G401 (cell line): ENCODE measurements around the gene RBM10. TPM values are rescaled to one million over a fixed set of nuclear protein-coding genes. Genes with fewer than 3 reads are reported as not detected.

Experiments
- DNase-seq: peaks from one replicate; pipeline ENCODE4 v3.0.0-alpha.2; 2015; ENCODE audit warnings: low spot score
- in situ Hi-C: cut with HindIII; loops from 2 replicates; pipeline ENCODE4 v1.10.0; 2016; ENCODE audit warnings: low sequenced_read_pairs, mixed read lengths
- total RNA-seq: library from RNA; depleted of rRNA; stranded (reverse); fragments of >200 nt; shearing (Covaris generic); gene quantifications from 2 replicates; pipeline ENCODE4 v1.2.3, GENCODE V29; 2014

The RBM10 gene
- total RNA-seq, 1 experiment from 2014 or later, result 67.8 TPM

DNA sequence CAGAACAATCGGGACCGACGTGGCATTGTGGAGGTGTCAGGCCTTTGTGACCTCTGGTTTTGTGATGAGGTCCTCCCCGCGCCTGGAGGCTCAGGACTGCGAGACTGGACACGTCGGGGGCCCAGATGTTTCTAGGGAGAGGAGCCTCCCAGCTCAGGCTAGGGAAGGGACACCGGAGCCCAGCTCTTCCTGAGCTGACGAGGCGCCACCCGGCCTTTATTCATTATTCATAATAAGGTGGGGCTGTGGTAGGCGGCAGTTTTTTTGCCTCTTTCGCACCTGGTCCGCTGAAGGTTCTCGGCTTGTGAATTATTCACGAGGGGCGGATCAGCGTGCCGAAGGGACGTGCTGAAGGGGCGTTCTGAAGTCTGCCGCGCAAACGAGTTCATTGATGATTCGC is 46.3 kb downstream of the RBM10 start:
- peak; percentile 15 for DNase-seq
- in situ Hi-C loops, result no loop called here

GRCh38 chrX:47191806-47192401 is 46.9 kb downstream of the RBM10 start:
- in situ Hi-C loops, result no loop called here
- DNase-seq, result no peak

DNA sequence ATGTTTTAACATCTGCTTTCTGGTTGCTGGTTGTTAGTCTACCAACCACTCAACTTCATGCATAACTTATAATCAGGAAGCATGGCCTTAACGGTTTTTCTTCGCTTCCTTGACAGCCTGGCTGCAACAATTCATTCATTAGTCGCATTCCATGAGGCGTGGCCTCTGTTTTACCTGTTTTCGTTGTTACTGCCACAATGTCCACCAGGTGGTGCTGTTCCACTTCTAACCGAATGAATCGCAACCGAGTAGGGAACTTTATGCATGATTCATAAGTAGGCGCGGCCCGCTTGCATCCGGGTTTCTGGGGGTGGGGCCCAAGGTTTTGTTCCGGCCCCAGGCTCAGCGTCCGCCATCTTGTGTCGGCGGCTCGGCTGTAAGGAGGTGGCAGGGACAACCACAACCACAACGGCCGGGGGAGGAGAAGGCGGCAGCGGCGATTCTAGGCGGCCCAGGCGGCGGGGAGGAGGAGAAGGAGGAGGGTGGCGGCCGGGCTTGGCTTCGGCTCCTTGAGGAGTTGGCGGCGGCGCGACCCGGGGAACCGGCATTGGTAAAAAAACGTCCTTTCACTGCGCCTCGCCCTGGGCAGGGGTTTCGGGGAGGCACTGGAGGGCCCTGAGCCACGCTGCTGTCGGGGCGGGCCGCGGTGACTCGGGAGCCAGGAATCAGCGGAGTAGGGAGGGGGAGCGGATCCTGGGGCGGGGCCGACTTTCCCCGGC is 48.6 kb downstream of the RBM10 start, which contains the start of gene UBA1:
Gene UBA1 (plus strand): TSS at position 355 of the 719 bp plus-strand sequence. CDS start 4,974 bp downstream, outside the sequence.
- DNase-seq, result peak; percentile 94
- in situ Hi-C loops, result no loop called here

DNA sequence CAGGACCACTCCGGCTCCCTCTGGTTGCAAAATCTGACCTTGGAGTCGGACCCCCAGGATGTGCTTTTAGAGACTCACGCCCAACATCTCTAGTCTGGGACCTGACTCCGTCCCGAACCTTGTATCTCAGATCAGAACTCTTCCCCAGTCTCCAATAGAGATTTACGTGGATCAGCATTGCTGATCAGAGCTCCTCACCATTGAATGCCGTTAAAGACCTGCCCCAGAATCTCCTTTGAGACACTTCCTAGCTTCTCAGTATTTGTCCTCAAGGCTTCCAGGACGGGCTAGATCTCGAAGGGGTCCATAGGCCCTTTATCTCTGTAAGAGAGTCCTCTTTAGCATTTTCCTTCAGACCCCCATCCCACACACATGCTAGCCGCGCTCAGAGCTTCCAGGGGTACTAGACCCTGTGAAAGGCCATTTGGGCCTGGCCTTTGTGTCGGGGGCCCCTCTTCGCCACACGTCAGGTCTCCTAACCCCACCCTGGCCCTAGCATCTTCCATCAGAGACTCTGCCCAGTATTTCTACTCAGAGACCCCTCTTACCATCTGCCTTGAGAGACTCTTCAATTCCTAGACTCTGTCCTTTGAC is 49.3 kb downstream of the RBM10 start:
- no peak for DNase-seq
- in situ Hi-C loops, result no loop called here

DNA sequence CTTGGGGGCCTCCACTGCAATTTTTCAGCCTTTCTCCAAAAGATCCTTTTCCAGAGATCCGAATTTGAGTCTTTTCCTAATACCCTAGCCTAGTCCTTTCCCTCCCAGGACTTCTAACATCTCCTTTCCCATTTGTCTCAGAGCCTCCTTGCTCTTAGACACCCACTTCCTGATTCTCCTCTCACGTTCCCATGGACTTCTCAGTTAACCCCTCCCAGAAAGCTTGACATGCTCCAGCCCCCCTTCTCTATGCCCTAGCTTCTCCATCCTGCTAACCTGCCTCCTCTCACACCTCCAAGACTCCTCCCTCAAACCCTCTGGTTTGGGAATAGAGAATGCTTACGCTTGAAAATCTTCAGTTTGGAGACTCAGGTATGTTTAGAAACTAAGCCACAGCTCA is 51.1 kb downstream of the RBM10 start:
- no peak for DNase-seq
- in situ Hi-C loops, result no loop called here

GRCh38 chrX:47197526-47197925 is 52.5 kb downstream of the RBM10 start:
- in situ Hi-C loops, result no loop called here
- DNase-seq, result no peak

DNA sequence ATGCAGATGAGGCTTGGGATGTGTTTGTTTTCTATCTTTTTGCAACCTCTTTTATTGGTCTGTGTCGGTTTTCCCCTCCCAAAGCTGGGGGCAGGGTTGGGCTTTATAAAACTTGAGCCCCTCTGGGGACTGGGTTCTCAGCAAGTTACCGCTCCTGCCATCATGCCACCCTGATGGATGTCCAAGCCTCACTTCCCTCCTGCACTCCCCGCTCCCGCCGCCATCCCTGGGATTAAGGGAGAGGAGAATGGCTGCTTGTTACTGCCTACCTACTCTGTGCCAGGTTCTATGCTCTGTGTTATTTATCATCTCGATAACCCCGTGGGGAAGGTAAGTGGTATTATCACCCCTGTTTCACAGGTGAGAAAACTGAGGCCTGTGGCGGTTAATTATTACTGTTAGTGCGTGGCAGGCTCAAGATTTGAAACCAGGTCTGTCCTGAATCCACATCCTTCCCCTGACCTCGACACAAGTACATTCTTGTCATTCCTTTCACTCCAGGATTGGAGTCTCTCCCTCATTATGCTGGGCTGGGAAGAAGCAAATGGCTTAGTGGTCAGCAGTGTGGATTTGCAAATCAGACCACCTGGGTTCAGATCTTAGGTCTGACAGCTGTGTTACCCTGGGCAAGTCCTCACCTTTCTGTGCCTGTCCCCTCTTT is 53.1 kb downstream of the RBM10 start:
- in situ Hi-C loops, result no loop called here
- DNase-seq, result no peak

DNA sequence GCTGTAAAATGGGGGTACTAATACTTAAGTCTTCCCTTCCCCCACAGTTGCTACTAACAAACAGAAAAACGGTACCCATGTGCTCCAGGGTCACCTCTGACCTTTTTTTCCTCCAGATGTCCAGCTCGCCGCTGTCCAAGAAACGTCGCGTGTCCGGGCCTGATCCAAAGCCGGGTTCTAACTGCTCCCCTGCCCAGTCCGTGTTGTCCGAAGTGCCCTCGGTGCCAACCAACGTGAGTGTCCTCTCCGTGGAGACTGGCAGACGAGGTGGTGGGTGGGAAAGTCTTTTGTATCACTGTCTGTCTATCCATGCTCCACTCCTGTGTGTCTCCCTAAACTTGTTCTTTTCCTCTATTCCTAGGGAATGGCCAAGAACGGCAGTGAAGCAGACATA is 53.7 kb downstream of the RBM10 start:
- no peak for DNase-seq
- in situ Hi-C loops, result no loop called here

DNA sequence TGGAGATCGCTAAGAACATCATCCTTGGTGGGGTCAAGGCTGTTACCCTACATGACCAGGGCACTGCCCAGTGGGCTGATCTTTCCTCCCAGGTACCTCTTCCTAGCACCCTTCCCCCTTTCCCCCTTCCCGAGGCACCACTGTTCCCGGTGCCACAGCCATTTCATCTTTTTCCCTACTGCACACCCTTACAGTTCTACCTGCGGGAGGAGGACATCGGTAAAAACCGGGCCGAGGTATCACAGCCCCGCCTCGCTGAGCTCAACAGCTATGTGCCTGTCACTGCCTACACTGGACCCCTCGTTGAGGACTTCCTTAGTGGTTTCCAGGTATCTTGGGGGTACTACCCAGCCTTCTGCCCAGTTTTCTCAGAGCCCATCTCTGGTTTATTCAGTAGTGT is 54.3 kb downstream of the RBM10 start:
- in situ Hi-C loops, result no loop called here
- no peak for DNase-seq

DNA sequence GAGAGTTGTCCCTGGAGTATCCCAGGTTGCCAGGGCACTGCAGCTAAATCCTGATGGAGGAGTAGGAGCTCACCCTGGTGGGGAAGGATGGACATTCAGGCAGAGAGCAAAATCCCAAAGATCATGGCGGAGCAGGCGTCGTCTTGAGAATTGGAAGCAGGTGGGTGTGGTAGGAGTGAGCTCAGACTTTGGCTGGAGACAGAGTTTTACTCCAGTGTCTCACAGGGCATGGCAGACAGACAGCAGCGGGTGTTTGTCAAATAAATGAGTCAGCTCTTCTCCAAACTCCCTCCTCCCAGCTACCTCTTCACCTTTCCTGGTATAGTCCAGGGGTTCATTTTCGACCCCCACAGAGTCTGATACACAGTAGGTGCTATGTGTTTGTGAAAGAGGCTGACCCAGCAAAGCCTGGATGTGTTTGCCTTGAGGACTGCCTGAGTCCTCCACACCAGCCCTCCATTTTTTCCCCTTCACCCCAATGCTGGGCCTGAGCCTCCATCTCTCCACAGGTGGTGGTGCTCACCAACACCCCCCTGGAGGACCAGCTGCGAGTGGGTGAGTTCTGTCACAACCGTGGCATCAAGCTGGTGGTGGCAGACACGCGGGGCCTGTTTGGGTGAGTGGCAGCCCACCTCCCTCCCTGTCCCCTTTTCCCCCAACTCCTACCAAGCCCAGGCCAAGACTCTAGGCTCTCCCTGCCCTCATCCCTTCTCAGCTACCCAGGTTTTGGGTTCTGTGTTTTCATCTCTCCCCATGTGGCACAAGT is 55.5 kb downstream of the RBM10 start:
- in situ Hi-C loops, result no loop called here

GRCh38 chrX:47201345-47201944 is 56.4 kb downstream of the RBM10 start:
- no peak for DNase-seq
- in situ Hi-C loops, result no loop called here

More for the DNA sequence above, 55.5 kb downstream of the RBM10 start:
- no peak for DNase-seq

DNA sequence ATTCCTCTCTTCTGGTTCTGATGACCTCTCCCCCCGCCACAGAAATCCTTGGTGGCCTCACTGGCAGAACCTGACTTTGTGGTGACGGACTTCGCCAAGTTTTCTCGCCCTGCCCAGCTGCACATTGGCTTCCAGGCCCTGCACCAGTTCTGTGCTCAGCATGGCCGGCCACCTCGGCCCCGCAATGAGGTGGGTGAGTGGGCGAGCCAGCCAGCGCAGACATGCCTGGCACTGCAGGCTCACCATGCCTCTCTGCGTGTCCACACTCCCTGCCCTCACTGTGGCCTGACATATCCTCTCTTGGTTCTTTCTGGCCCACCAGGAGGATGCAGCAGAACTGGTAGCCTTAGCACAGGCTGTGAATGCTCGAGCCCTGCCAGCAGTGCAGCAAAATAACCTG is 57.3 kb downstream of the RBM10 start:
- in situ Hi-C loops, result no loop called here

GRCh38 chrX:47202877-47203276 is 57.9 kb downstream of the RBM10 start:
- no peak for DNase-seq
- in situ Hi-C loops, result no loop called here

More for the DNA sequence above, 57.3 kb downstream of the RBM10 start:
- DNase-seq, result no peak

- in situ Hi-C loops, result no loop called here
- DNase-seq, result peak; percentile 45
Observed at GRCh38 chrX:47204970-47205369, 59.9 kb downstream of the RBM10 start.

GRCh38 chrX:47206316-47206715 is 61.3 kb downstream of the RBM10 start:
- in situ Hi-C loops, result no loop called here
- DNase-seq, result no peak

GRCh38 chrX:47208108-47208507 is 63.1 kb downstream of the RBM10 start:
- in situ Hi-C loops, result no loop called here
- no peak for DNase-seq

DNA sequence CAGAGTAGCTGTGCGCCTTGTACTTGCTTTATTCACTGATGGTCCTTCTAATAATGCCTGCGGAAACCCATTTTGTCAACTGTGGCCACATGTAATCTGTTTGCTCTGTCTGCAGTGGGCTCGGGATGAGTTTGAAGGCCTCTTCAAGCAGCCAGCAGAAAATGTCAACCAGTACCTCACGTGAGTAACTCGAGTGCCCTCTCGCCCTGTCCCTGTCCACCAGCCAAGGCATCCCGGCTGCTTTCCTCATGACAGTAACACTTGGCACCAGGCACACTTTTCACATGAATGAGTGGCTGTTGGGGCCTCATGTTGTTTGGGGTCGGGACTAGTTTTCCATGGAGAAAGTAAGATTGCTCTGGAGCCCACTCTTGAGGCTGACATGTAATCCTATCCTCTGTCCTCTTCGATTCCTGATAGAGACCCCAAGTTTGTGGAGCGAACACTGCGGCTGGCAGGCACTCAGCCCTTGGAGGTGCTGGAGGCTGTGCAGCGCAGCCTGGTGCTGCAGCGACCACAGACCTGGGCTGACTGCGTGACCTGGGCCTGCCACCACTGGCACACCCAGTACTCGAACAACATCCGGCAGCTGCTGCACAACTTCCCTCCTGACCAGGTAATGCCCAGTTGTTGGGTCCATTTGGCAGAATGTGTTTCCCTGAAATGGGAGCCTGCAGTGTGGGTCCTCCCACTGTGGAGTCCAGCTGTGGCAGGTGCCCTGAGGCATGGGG is 64.7 kb downstream of the RBM10 start:
- no peak for DNase-seq
- in situ Hi-C loops, result no loop called here

DNA sequence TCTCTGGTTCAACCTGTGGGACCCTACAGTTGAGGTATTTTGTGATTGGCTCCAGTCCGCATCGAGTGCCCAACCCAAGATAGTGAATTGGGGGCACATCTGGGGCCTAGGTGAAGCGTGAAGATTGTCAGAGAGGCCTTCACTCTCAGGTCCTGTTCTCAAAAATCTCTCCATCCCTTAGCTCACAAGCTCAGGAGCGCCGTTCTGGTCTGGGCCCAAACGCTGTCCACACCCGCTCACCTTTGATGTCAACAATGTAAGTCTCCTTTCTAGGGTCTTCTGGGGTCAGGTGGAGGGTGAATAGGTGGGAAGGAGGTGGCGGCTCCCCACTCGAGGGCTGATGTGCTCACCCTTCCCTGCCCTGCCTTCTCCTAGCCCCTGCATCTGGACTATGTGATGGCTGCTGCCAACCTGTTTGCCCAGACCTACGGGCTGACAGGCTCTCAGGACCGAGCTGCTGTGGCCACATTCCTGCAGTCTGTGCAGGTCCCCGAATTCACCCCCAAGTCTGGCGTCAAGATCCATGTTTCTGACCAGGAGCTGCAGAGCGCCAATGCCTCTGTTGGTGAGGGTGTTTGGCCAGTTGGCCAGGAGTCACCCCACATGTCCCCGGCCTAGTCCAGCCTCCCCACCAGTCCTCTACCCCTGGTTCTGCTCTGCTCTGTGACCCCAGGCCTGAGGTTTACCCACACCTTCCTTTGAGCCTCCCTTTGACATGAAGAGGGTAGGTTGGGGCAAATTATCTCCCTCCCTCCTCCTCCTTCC is 65.8 kb downstream of the RBM10 start:
- no peak for DNase-seq
- in situ Hi-C loops, result no loop called here
